ENCODE measurements around the gene BAG5.

- TF ChIP-seq EZH2phosphoT487 (IDR thresholded peaks at IDR 0.05; ENCODE audit: insufficient read depth, low read depth) = no peak
- no peak for TF ChIP-seq EZH2 (IDR thresholded peaks at IDR 0.05; ENCODE audit: insufficient read depth, poor library complexity, severe bottlenecking)
Observed at GRCh38 chr14:103584326-103584915, 22.0 kb upstream of the BAG5 start.
